ENCODE measurements around the gene KHDC3L. TPM values are rescaled to one million over a fixed set of nuclear protein-coding genes. Genes with fewer than 3 reads are reported as not detected.

Gene KHDC3L
- total and polyA plus RNA-seq, 2 of the 8 experiments (the other 6 are each of a cell fraction or from before 2014, with no cell fraction given) = 0.11 TPM; not detected in 1

DNA sequence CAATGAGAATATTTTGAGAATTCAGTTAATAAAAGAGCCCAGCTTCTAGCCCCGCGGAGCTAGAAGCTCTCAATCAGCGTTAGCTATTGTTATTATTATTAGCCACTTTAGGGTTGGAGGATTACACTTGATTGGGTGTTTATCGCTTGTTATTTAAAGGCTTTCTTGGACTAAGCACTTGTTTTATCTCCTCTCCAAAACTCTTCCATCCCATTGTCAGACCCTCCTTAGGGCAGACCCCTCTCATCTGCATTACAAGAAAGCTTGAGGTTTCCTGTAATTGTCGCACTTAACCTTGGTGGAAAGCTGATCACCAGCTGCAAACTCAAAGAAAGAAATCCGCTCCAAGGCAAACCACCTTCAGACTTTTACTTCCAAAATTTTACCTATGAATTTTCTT is 13.1 kb upstream of the KHDC3L start:
- POLR2A ChIA-PET (ENCODE audit: partially characterized antibody) = interaction anchor here (0.9 to 2.9 kb wide), 11 partner anchors 10 to 304 kb away, joined by 3 to 15 read pairs (median 4); partner anchors contain the start of genes KHDC1, MTO1 and SLC17A5
- TF ChIP-seq CEBPB (IDR thresholded peaks at IDR 0.05; ENCODE audit: low read depth, low read length) = 0 out of 2 replicates have a peak, but pooled peaks have one; percentile 23
- TF ChIP-seq TBP (IDR thresholded peaks at IDR 0.05; ENCODE audit: low read depth, low read length) = no peak
- TF ChIP-seq GABPA (IDR thresholded peaks at IDR 0.05; ENCODE audit: borderline replicate concordance, insufficient read depth, low read length) = no peak
- no peak for TF ChIP-seq NRF1 (IDR thresholded peaks at IDR 0.05; ENCODE audit: low read depth, low read length)
- peak; percentile 5 to 72 for TF ChIP-seq BCL11A (IDR thresholded peaks at IDR 0.05; ENCODE audit: low read depth in 2 of 2, low read length in 2 of 2)
- no peak for TF ChIP-seq ZNF274 (IDR thresholded peaks at IDR 0.05; ENCODE audit: borderline replicate concordance, extremely low read depth, low read length)
- TF ChIP-seq CREB1 (IDR thresholded peaks at IDR 0.05) = no peak
- TF ChIP-seq POU5F1 (IDR thresholded peaks at IDR 0.05; ENCODE audit: low read depth, low read length) = peak; percentile 96
- no peak for TF ChIP-seq HDAC2 (IDR thresholded peaks at IDR 0.05; ENCODE audit: borderline replicate concordance in 1 of 2, low read depth in 2 of 2, low read length in 2 of 2)
- TF ChIP-seq NANOG (IDR thresholded peaks at IDR 0.05; ENCODE audit: insufficient read depth, low read depth, low read length, poor library complexity, severe bottlenecking) = peak; percentile 99
- TF ChIP-seq SUZ12 (IDR thresholded peaks at IDR 0.05; ENCODE audit: low read length) = no peak
- no peak for TF ChIP-seq TEAD4 (IDR thresholded peaks at IDR 0.05; ENCODE audit: low read depth, low read length)
- TF ChIP-seq CHD1 (IDR thresholded peaks at IDR 0.05; ENCODE audit: low read depth, low read length) = no peak
- TF ChIP-seq GTF2F1 (IDR thresholded peaks at IDR 0.05; ENCODE audit: borderline replicate concordance, low read depth, low read length) = no peak

More for the DNA sequence above, 13.1 kb upstream of the KHDC3L start:
- Histone ChIP-seq H3K4ac (replicated peaks; ENCODE audit: insufficient read length, low read depth, low read length) (no peak overlapping the region), H2BK15ac (ENCODE audit: low read length) (no peak overlapping the region), H2AFZ (ENCODE audit: low read length) (no peak overlapping the region), H3K79me2 (ENCODE audit: control insufficient read depth in 1 of 2, insufficient read depth in 2 of 2, low read length in 2 of 2) (no peaks in the 10 kb centered on the region), H2AK5ac (ENCODE audit: low read depth, low read length) (no peak overlapping the region), H2BK12ac (ENCODE audit: low read depth, low read length) (no peak overlapping the region; the same call in 1 of the 2 replicates), H4K5ac (ENCODE audit: insufficient read length, low read depth, low read length) (no peak overlapping the region), H2BK5ac (ENCODE audit: low read depth, low read length) (no peak overlapping the region), H3K36me3 (ENCODE audit: control insufficient read depth in 2 of 4, insufficient read depth in 4 of 4, low read length in 3 of 4) (no peaks in the 10 kb centered on the region), H3K4me1 (replicated peaks in 1 of 4; ENCODE audit: control insufficient read depth in 3 of 4, insufficient read depth in 4 of 4, low read length in 3 of 4) (peaks cover 8 to 22% (median 15%) of the 10 kb centered on the region in 4 experiments), H3K27ac (ENCODE audit: low read depth, low read length) (0 out of 2 replicates have a peak overlapping the region, but pooled peaks have one; percentile 37), H3K23ac (ENCODE audit: insufficient read length) (no peak overlapping the region), H3K9me3 (ENCODE audit: insufficient read depth in 2 of 2, low read depth in 1 of 2, low read length in 1 of 2) (peaks cover 0 to 9% of the 10 kb centered on the region in 2 experiments; a peak in 1 of 4 replicates), H3K14ac (ENCODE audit: insufficient read length) (no peak overlapping the region), H2BK20ac (ENCODE audit: low read length) (no peak overlapping the region), H2BK120ac (replicated peaks; ENCODE audit: low read depth, low read length) (no peak overlapping the region), H4K91ac (replicated peaks; ENCODE audit: insufficient read length, low read length) (no peak overlapping the region), H3K23me2 (ENCODE audit: low read depth, low read length) (no peaks in the 10 kb centered on the region), H4K8ac (ENCODE audit: extremely low read depth, insufficient read depth, low read length) (no peak overlapping the region), H3K27me3 (replicated peaks in 1 of 4; ENCODE audit: control insufficient read depth in 3 of 4, extremely low read depth in 1 of 4, insufficient read depth in 3 of 4, low read length in 3 of 4) (no peaks in the 10 kb centered on the region; a peak in 1 of 7 replicates), H3K56ac (replicated peaks; ENCODE audit: insufficient read length, low read depth, low read length) (no peak overlapping the region), H3K9ac (replicated peaks in 1 of 4; ENCODE audit: extremely low read depth in 1 of 4, low read depth in 3 of 4, low read length in 3 of 4) (no peak overlapping the region), H4K20me1 (replicated peaks in 1 of 2; ENCODE audit: control insufficient read depth in 1 of 2, insufficient read depth in 2 of 2, low read length in 2 of 2) (no peaks in the 10 kb centered on the region), H3K4me2 (ENCODE audit: insufficient read depth in 1 of 2, low read depth in 2 of 2, low read length in 2 of 2) (peak overlapping the region; percentile 44 to 47; a peak in 2 of 4 replicates), H3K18ac (ENCODE audit: extremely low read depth, low read length) (no peak overlapping the region), H3K79me1 (ENCODE audit: low read depth, low read length) (no peaks in the 10 kb centered on the region), H3K4me3 (ENCODE audit: extremely low read depth in 1 of 4, insufficient read depth in 2 of 4, low read depth in 3 of 4, low read length in 4 of 4) (peak overlapping the region in 1 of 4 experiments; percentile 39; a peak in 2 of 8 replicates)
- WGBS, 2 experiments (ENCODE audit: extremely low coverage in 1 of 2, insufficient coverage in 1 of 2, insufficient read length in 1 of 2, insufficient replicate concordance in 2 of 2, low coverage in 1 of 2, low lambda C conversion rate in 2 of 2, missing lambda C conversion rate in 1 of 2) = 1% methylated on average over 6 of the region's 6 CpGs; no CpG with 5 or more reads in 1 of the 2 experiments
- FAIRE-seq (peak; percentile 99), DNase-seq (ENCODE audit: low read depth in 1 of 2, low spot score in 2 of 2) (peak in 1 of 2 experiments; percentile 78)
- CTCF ChIA-PET (ENCODE audit: partially characterized antibody) = interaction anchor here (0.6 to 1.0 kb wide), 4 partner anchors 21 to 29 kb away, joined by 3 to 4 read pairs (median 3); no protein-coding TSS in a partner anchor

All from H1 (cell line).